GM18505 (cell line): ENCODE measurements around the gene BCAT1.

Source experiments
- ATAC-seq: cut with Tn5 transposase; IDR thresholded peaks from one replicate; pipeline ENCODE4 v1.9.1; 2021; ENCODE audit not compliant: unreplicated experiment
- POLR2A ChIP-seq: IDR thresholded peaks from 4 replicates; pipeline ENCODE4 v1.6.1; 2011; ENCODE audit warnings: borderline replicate concordance; ENCODE audit not compliant: insufficient read depth, insufficient read length; ENCODE audit errors: extremely low read depth

BCAT1 gene

DNA sequence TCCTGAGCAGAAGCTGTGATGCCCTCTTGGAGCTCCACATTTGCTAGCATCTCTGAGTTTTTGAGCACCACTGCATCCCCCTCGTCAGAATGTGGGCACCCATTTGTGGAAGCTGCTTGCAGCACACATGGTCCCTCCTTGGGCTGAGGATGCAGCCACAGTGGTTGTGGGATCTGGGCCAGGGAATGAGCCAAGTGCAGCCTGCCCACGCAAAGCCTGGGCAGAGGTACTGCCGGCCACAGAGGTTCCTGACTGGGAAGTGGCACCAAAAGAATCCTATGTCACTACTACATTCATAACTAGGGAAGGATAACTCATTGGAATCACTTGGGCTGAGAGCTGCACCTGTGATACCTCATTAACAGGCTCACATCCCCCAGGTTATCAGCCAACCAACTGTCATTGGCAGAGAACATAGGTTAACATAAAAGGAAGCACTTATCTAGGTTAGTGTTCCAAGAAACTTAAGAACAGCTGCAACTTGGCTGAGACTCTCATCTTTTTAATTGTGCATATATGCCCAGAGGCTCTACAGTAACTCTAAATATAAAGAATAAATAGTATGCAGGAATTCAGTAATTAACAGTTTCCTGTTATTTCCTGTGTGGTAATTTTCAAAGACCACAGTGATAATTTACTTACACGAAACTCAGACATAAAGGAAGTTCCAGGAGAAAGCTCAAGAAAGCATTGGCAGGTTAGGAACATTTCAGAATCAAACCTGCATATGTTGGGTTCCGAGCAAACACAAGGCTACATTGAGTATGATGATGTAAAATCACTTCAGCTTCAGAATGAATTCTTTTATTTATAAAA lies 145.3 kb downstream of the BCAT1 start:
- ATAC-seq = no peak
- TF ChIP-seq POLR2A = no peak

- TF ChIP-seq POLR2A = no peak
- peak; percentile 95 for ATAC-seq
Measured at GRCh38 chr12:24798335-24798734, 150.6 kb downstream of the BCAT1 start.

DNA sequence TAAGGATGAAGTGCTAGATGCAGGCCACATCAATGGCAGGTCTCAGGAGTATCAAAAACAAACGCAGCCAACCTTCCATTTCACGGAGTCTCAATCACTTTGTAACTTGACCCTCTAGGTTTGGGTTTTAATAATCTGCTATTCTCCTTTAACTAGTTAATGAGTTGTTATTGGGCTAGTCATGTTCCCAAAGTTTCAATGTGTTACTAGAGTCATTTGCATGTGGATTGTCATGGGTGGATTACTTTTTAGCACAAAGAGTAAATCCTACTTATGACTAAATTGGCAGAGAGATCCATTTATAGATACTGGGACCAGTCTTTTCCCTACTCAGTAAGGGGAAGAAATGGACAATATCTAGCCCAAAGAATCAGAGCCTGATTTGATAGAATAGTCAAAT lies 151.0 kb downstream of the BCAT1 start:
- TF ChIP-seq POLR2A = no peak
- ATAC-seq = peak; percentile 13

- no peak for ATAC-seq
- TF ChIP-seq POLR2A = no peak
Measured at GRCh38 chr12:24796876-24797275, 152.0 kb downstream of the BCAT1 start.

- ATAC-seq = no peak
- TF ChIP-seq POLR2A = no peak
Measured at GRCh38 chr12:24795699-24796347, 153.1 kb downstream of the BCAT1 start.

DNA sequence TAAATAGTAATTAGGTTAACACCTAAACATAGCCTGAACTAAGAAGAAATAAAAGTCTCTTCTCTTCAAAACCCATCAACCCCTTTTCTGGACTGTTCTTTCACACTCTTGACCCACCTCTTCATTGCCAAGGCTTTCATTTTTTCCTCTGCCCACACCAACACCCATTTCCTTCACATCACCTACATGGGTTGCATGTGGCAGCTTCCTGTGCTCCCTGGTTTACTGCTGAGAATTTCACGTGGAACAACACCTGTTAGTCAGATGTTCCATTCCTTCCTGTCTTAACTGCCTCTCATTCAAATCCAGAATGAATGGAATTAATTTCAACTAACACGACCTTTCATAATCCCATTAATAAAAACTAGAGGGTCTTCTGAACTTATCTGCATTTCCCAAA lies 157.3 kb downstream of the BCAT1 start:
- ATAC-seq = no peak
- TF ChIP-seq POLR2A = no peak

- no peak for ATAC-seq
- no peak for TF ChIP-seq POLR2A
Measured at GRCh38 chr12:24788886-24789285, 160.0 kb downstream of the BCAT1 start.

- TF ChIP-seq POLR2A = no peak
Measured at GRCh38 chr12:24780697-24781368, 168.1 kb downstream of the BCAT1 start.

DNA sequence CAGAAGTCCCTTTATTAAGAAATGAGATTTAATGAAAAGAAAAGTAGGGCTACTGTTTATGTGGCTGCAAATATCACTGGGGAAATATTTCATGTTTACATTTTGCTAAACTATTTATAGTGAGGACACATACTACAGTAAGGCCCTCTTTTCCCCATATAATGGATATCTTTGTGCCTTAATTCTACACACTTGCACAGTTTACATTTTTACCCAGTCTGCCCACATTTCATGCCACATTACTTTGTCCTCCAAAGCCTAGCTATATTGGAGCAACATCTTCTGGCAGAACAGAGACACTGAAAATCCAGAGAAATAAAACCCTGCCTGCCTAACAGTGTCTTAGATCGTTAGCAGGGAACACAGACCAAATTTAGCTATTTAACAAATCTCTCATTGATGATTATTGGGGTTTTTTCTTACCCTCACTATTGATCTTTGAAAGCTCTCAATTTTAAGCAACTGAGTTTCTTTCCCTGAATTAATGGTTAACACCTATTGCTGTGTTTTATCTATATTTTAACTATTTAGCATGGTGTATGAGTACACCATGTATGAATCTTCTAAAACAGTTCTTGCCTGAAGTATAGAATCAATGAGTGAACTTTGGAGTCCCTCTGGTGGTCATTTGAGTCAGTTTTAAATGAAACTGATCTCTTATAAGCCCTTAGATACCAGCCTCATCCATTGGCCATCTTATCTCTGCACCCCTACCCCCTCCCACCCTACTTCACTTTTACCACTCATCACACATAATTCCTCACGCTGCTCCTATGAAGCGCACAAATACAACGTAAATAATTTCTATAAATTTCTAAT lies 170.2 kb downstream of the BCAT1 start:
- peak; percentile 71 for ATAC-seq

More at GRCh38 chr12:24780697-24781368, 168.1 kb downstream of the BCAT1 start:
- no peak for ATAC-seq

DNA sequence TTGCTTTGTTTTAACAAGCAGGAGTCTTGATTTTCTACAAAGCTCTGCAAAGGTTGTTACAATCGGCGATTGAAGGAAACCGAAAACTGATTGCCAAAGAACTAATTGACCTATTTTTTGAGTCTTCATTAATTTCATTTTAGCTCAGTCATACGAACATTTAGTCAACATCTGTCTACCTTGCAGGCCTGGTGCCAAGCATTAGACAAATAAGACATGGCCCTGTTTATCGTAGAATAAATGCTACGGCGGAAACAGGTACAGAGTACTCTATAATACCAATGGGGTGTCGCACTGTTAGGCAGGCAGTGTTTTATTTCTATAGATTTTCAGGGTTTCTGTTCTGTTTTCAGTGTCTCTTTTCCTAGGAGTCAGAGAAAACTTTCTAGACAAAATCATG lies 171.5 kb downstream of the BCAT1 start:
- TF ChIP-seq POLR2A = no peak
- ATAC-seq = no peak

More for the DNA sequence above, 170.2 kb downstream of the BCAT1 start:
- no peak for TF ChIP-seq POLR2A

DNA sequence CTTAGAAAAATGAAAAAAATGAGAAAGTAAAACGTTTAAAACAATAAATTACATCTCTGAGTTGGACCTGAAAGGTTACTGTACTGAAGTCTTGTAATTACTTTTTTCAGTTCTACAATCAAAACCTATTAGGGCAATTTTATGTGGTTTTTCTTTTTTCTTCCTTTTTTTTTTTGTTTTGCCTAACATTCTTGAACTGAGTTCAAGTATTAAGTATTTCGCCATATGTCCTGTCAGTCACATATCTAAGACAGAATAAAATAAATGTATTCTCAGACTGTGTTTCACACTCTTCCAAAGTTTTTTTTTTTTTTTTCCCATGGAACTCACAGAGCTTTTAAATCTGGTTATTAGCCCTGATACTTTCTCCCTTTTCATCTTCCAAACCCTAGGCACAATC lies 172.0 kb downstream of the BCAT1 start:
- TF ChIP-seq POLR2A = no peak
- no peak for ATAC-seq

DNA sequence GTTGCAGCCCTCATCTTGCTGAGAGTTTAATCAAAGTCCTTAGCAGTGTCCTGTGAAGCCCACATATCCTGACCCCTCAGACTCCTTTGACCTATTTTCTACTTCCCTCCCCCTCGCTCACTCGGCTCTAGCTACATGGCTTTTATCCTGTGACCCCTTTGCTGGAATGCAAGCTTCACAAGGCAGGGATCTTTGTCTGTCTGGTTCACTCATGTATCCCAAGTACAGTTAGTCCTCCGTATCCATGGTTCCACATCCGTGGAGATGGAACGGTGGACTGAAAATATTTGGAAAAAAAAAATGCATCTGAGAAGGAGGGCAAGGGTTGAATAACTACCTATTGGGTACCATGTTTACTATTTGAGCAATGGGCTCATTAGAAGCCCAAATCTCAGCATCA lies 173.8 kb downstream of the BCAT1 start:
- ATAC-seq = no peak
- no peak for TF ChIP-seq POLR2A

DNA sequence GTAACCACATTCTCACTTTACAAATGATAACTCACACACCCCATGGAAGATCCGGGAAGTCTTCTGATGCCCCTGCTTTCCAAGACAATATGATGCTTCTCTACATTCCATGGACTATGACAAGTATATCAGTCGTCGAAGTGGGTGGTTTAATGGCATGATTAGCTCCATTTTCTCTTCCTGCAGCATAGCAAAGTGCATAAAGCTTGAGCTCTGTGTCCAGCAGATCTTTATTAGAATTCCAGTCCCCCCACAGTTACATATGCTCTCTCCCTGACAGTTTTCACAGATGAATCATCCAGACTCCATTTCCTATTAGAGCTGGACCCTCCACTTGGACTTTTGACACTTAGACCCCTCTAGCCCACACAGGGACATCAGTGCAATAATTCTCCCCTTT lies 174.9 kb downstream of the BCAT1 start:
- no peak for ATAC-seq
- no peak for TF ChIP-seq POLR2A
